C4-2B (cell line): ENCODE results near the gene GARIN5A.

Experiments used
- ZFX ChIP-seq: fragments of 450-650 bp; IDR thresholded peaks from 2 replicates; pipeline ENCODE4 v1.6.1; 2017
- TF ChIP-seq, protein P1 (sequence below): fragments of 450-650 bp; conservative IDR thresholded peaks from 2 replicates; pipeline ENCODE4 v1.5.1; 2017; ENCODE audit warnings: mild to moderate bottlenecking

DNA sequence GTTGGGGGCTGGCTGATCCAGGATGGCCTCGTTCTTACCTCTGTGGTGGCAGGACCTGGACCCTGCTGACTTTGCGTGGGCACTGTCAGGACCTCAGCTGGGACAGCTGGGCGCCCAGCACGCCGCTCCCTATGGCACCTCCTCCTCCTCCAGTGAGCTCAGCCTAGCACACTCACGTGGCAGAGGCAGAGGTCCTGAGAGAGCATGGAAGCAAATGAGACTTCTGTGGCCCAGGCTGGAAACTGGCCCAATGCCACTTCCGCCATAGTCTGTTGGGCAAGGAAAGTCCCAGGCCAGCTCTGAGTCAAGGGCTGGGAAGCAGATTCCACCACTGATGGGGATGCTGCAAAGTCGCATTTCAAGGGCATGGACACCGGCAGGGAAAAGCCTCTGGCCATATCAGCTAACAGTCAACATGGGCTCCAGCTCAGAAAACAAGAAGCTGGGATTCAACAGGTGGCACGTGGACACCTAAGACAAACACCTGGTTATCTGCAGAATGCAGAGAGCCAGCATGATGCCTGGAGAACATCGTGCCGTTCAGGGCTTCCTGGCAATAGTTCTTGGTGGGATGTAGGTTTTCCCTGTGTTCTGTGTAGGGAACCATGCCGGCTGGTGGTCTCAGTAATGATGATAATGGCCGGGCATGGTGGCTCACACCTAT lies 27.3 kb downstream of the GARIN5A start:
- TF ChIP-seq, protein P1, sequence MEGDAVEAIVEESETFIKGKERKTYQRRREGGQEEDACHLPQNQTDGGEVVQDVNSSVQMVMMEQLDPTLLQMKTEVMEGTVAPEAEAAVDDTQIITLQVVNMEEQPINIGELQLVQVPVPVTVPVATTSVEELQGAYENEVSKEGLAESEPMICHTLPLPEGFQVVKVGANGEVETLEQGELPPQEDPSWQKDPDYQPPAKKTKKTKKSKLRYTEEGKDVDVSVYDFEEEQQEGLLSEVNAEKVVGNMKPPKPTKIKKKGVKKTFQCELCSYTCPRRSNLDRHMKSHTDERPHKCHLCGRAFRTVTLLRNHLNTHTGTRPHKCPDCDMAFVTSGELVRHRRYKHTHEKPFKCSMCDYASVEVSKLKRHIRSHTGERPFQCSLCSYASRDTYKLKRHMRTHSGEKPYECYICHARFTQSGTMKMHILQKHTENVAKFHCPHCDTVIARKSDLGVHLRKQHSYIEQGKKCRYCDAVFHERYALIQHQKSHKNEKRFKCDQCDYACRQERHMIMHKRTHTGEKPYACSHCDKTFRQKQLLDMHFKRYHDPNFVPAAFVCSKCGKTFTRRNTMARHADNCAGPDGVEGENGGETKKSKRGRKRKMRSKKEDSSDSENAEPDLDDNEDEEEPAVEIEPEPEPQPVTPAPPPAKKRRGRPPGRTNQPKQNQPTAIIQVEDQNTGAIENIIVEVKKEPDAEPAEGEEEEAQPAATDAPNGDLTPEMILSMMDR: no peak
- no peak for TF ChIP-seq ZFX
